ENCODE measurements around the gene HOXD11. TPM values are rescaled to one million over a fixed set of nuclear protein-coding genes. Genes with fewer than 3 reads are reported as not detected.

The HOXD11 gene
- total and polyA plus RNA-seq, 9 of the 15 experiments (the other 6 are each of a cell fraction or from before 2014, with no cell fraction given) = not detected

DNA sequence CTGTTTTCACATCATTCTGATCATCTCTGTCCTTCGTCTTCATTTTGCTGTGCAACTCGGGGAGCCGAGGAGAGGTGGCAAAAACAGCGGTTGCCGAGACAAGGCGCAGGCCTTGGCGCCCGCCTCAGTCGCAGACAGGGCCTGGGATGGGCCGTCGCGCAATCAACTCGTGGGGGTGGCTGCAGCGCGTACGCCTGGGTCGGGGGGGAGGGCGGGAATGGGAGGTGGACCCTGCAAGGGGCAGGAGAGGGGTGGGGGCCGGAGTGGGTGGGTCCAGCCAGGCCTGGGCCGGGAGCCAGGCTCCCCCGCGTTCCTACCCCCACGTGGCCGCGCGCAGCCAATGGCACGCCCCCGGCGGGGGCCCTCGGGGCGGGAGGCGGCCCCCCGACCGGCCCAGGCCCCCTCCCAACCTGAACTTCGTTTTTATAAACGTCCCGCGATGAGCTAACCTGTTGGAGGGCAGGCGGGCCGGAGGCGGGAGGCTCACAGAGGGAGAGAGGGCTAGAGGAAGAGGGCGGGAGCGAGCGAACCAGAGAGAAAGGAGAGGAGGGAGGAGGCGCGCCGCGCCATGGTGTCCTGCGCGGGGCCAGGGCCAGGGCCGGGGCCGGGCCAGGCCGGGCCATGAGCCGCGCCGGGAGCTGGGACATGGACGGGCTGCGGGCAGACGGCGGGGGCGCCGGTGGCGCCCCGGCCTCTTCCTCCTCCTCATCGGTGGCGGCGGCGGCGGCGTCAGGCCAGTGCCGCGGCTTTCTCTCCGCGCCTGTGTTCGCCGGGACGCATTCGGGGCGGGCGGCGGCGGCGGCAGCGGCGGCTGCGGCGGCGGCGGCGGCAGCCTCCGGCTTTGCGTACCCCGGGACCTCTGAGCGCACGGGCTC, 14.6 kb upstream of the HOXD11 start, which contains the start of gene HOXD13:
HOXD13 (plus strand) TSS at position 452 of the 875 bp plus-strand sequence; CDS start at position 622, 170 bp downstream.
- ATAC-seq = no peak
- no peaks in the 10 kb centered on the region for H3K9me3 ChIP-seq (replicated peaks; ENCODE audit: control insufficient read depth, insufficient read depth, low read depth, low read length)
- peaks cover 65 to 75% of the 10 kb centered on the region in 2 experiments for H3K27me3 ChIP-seq (ENCODE audit: control insufficient read depth in 2 of 2, insufficient read depth in 2 of 2, low read length in 2 of 2)
- no peaks in the 10 kb centered on the region for H3K79me2 ChIP-seq (ENCODE audit: control insufficient read depth, insufficient read depth, low read length)
- WGBS (ENCODE audit: insufficient coverage, low coverage, missing lambda C conversion rate) = 38% methylated on average over 31 of the region's 95 CpGs
- peaks cover 8 to 23% of the 10 kb centered on the region in 2 experiments for H3K4me1 ChIP-seq (replicated peaks in 1 of 2; ENCODE audit: control insufficient read depth in 2 of 2, insufficient read depth in 2 of 2, low read length in 2 of 2)
- no peak within 1 kb of the TSS for H3K9ac ChIP-seq (ENCODE audit: insufficient read depth in 1 of 2, low read depth in 2 of 2, low read length in 2 of 2)
- BruUV-seq (replicated peaks) = no TSS peak
- intact Hi-C loops (cut with micrococcal nuclease) (no loop called here), in situ Hi-C loops (cut with MboI) (loop anchor here (25.0 kb wide), 1 partner anchor 1055 kb away; no protein-coding TSS in a partner anchor)
- H2AFZ ChIP-seq (ENCODE audit: low read depth, low read length) = no peak within 1 kb of the TSS
- H3K27ac ChIP-seq (ENCODE audit: extremely low read depth, low read depth, low read length) = no peak within 1 kb of the TSS
- H3K4me3 ChIP-seq = no peak within 1 kb of the TSS
- POLR2A ChIA-PET = no interaction called here
- FAIRE-seq = no peak
- CTCF ChIA-PET (ENCODE audit: low intra/inter-chr PET ratio) = interaction anchor here (0.6 kb wide), 1 partner anchor 408 kb away, joined by 3 read pairs; no protein-coding TSS in a partner anchor
- H4K20me1 ChIP-seq (replicated peaks; ENCODE audit: control insufficient read depth, insufficient read depth, low read length) = peaks cover 5% of the 10 kb centered on the region; the same call in 1 of the 2 replicates
- H3K36me3 ChIP-seq (ENCODE audit: control insufficient read depth, insufficient read depth, low read length) = no peaks in the 10 kb centered on the region
- H3K4me2 ChIP-seq (ENCODE audit: insufficient read depth, low read length) = no peak within 1 kb of the TSS
- H3K9me1 ChIP-seq (ENCODE audit: control insufficient read depth, insufficient read depth, low read length) = no peaks in the 10 kb centered on the region
- DNase-seq (ENCODE audit: extremely low read depth in 1 of 4, low spot score in 3 of 4) = peak in 2 of 4 experiments; percentile 33 to 36
- no peak for TF ChIP-seq GATAD2B (IDR thresholded peaks at IDR 0.05; ENCODE audit: borderline replicate concordance)
- no peak for TF ChIP-seq ZNF239 (CRISPR knock-in tag; IDR thresholded peaks at IDR 0.05)
- TF ChIP-seq KAT7 (CRISPR knock-in tag; IDR thresholded peaks at IDR 0.05; ENCODE audit: borderline replicate concordance) = no peak
- no peak for TF ChIP-seq POLR3A (IDR thresholded peaks at IDR 0.05; ENCODE audit: borderline replicate concordance, extremely low read depth, insufficient read depth, insufficient read length)
- no peak for TF ChIP-seq ZNF133 (CRISPR knock-in tag; IDR thresholded peaks at IDR 0.05)
- TF ChIP-seq ATF4 (CRISPR knock-in tag; IDR thresholded peaks at IDR 0.05) = no peak
- TF ChIP-seq ZNF778 (CRISPR knock-in tag; IDR thresholded peaks at IDR 0.05) = no peak
- TF ChIP-seq MAZ (CRISPR knock-in tag; conservative IDR thresholded peaks at IDR 0.05 in 1 of 2, IDR thresholded peaks at IDR 0.05 in 1 of 2) = no peak
- TF ChIP-seq TEAD2 (tag; IDR thresholded peaks at IDR 0.05) = no peak
- no peak for TF ChIP-seq ELF4 (CRISPR knock-in tag; IDR thresholded peaks at IDR 0.05)
- TF ChIP-seq NFE2L1 (tag; IDR thresholded peaks at IDR 0.05; ENCODE audit: borderline replicate concordance, low read depth) = no peak
- no peak for TF ChIP-seq ZNF280A (IDR thresholded peaks at IDR 0.05; ENCODE audit: low read depth, partially characterized antibody)
- no peak for TF ChIP-seq ATF3 (IDR thresholded peaks at IDR 0.05)
- TF ChIP-seq ATF3 (CRISPR knock-in tag; conservative IDR thresholded peaks at IDR 0.05) = no peak
- no peak for TF ChIP-seq RBM15 (IDR thresholded peaks at IDR 0.05; ENCODE audit: insufficient read depth, low read length)

All from K562 (cell line).